K562 (cell line): Measurements from ENCODE around the gene PPIP5K2.

Experiments used
- HDAC6 ChIP-seq: IDR thresholded peaks from 2 replicates; pipeline ENCODE4 v1.6.1; 2012; ENCODE audit warnings: low read depth, mild to moderate bottlenecking, control low read depth, inconsistent platforms, low read length, moderate library complexity
- POLR2AphosphoS2 ChIP-seq: IDR thresholded peaks from 2 replicates; pipeline ENCODE4 v1.6.1; 2012; ENCODE audit warnings: low read length, improper control_type of control experiment

GRCh38 chr5:103217101-103217500 lies 97.0 kb downstream of the PPIP5K2 start:
- TF ChIP-seq HDAC6 (no peak), POLR2AphosphoS2 (no peak)
